CD8-positive, alpha-beta memory T cell (primary cell): ENCODE measurements around the gene MRPS35. TPM values are rescaled to one million over a fixed set of nuclear protein-coding genes. Genes with fewer than 3 reads are reported as not detected.

Experiments used
- polyA plus RNA-seq: library from polyadenylated mRNA; unstranded; fragments of 300-500 nt; fragmentation: Illumina TruSeq; gene quantifications from one replicate; pipeline ENCODE4 v1.2.3, GENCODE V29; 2021
- total RNA-seq, 2 experiments: library from RNA; stranded (reverse); gene quantifications; one replicate each; pipeline ENCODE4 v1.2.3, GENCODE V29; 2021

The MRPS35 gene
- total and polyA plus RNA-seq, 3 experiments from 2014 or later = 54.9 to 63.4 (median 59.1) TPM

Other genes with a start within 250 kb of the MRPS35 start
- 10 to 100 TPM in 1 of 2 experiments, 1 to 10 TPM in 1; 6.2 to 10.7 TPM for gene PPFIBP1, start 186.6 kb upstream of the MRPS35 start, total RNA-seq
- gene PPFIBP1, start 186.6 kb upstream of the MRPS35 start, polyA plus RNA-seq = 1.2 TPM
- under 1 TPM in 1 of 2 experiments, not detected in 1; 0.35 TPM for gene REP15, start 14.4 kb upstream of the MRPS35 start, total RNA-seq
- not detected for gene REP15, start 14.4 kb upstream of the MRPS35 start, polyA plus RNA-seq
- 10 to 100 TPM; 14.1 TPM for gene KLHL42, start 69.4 kb downstream of the MRPS35 start, total RNA-seq
- 9.5 TPM for gene KLHL42, start 69.4 kb downstream of the MRPS35 start, polyA plus RNA-seq
- not detected for gene MANSC4, start 69.4 kb downstream of the MRPS35 start, total RNA-seq
- not detected for gene MANSC4, start 69.4 kb downstream of the MRPS35 start, polyA plus RNA-seq